Liver (tissue), 3 donors: Measurements from ENCODE around the gene PSMD6.

Experiments used
- FOXA2 ChIP-seq: IDR thresholded peaks from 2 replicates; pipeline ENCODE4 v1.6.1; 2016; ENCODE audit warnings: antibody characterized with exemption
- GABPA ChIP-seq, 2 donors: IDR thresholded peaks in 1 of 2; conservative IDR thresholded peaks in 1 of 2; 2 replicates each; pipeline ENCODE4 v1.6.1; 2016; ENCODE audit warnings: antibody characterized with exemption in 2 of 2, mild to moderate bottlenecking in 1 of 2, moderate library complexity in 1 of 2
- HNF4A ChIP-seq, 2 donors: conservative IDR thresholded peaks; 2 replicates each; pipeline ENCODE4 v1.6.1; 2016; ENCODE audit warnings: antibody characterized with exemption in 2 of 2, mild to moderate bottlenecking in 2 of 2
- HNF4G ChIP-seq: IDR thresholded peaks from 2 replicates; pipeline ENCODE4 v1.6.1; 2016; ENCODE audit warnings: antibody characterized with exemption
- JUND ChIP-seq, 2 donors: IDR thresholded peaks; 2 replicates each; pipeline ENCODE4 v1.6.1; 2016; ENCODE audit warnings: antibody characterized with exemption in 2 of 2
- RAD21 ChIP-seq, 2 donors: IDR thresholded peaks; 2 replicates each; pipeline ENCODE4 v1.6.1; 2016; ENCODE audit warnings: antibody characterized with exemption in 2 of 2, mild to moderate bottlenecking in 2 of 2
- SP1 ChIP-seq: IDR thresholded peaks from 2 replicates; pipeline ENCODE4 v1.6.1; 2018; ENCODE audit warnings: antibody characterized with exemption, mild to moderate bottlenecking
- TAF1 ChIP-seq: conservative IDR thresholded peaks from 2 replicates; pipeline ENCODE4 v1.6.1; 2016; ENCODE audit warnings: antibody characterized with exemption, mild to moderate bottlenecking
- YY1 ChIP-seq: IDR thresholded peaks from 2 replicates; pipeline ENCODE4 v1.6.1; 2016; ENCODE audit warnings: antibody characterized with exemption, mild to moderate bottlenecking
- TF ChIP-seq, protein P1 (sequence below): fragments of 150-350 bp; IDR thresholded peaks from 2 replicates; pipeline ENCODE4 v1.5.1; 2017; ENCODE audit warnings: improper control_type of control experiment, low read depth, low read length; ENCODE audit not compliant: missing input control
- TF ChIP-seq, protein P2 (sequence below): IDR thresholded peaks from 2 replicates; pipeline ENCODE4 v1.6.1; 2016; ENCODE audit warnings: antibody characterized with exemption, mild to moderate bottlenecking
- TF ChIP-seq, protein P3 (sequence below): IDR thresholded peaks from 2 replicates; pipeline ENCODE4 v1.6.1; 2016; ENCODE audit warnings: antibody characterized with exemption
- TF ChIP-seq, protein P4 (sequence below): IDR thresholded peaks from 2 replicates; pipeline ENCODE4 v1.6.1; 2016; ENCODE audit warnings: antibody characterized with exemption
- donor health status: healthy.
- donor health status: healthy.

DNA sequence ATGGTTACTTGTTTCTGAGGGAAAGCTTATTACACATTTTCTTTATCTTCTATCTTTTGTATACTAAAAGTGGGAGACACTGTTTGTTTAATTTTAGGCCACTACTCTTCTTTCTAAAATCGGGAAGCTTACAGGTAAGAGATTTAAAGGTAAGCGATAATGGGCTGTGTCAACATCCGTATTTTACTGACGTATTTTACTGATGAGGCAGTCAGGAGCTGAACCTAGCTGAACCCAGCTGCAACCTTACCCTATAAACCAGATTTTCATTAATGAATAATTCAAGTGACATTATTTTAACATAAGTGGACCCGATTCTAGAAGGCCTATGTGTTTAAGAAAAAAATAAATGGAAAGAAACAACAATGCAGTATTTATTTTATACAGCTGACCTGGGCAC, 13.1 kb downstream of the PSMD6 start:
- TF ChIP-seq, protein P1, sequence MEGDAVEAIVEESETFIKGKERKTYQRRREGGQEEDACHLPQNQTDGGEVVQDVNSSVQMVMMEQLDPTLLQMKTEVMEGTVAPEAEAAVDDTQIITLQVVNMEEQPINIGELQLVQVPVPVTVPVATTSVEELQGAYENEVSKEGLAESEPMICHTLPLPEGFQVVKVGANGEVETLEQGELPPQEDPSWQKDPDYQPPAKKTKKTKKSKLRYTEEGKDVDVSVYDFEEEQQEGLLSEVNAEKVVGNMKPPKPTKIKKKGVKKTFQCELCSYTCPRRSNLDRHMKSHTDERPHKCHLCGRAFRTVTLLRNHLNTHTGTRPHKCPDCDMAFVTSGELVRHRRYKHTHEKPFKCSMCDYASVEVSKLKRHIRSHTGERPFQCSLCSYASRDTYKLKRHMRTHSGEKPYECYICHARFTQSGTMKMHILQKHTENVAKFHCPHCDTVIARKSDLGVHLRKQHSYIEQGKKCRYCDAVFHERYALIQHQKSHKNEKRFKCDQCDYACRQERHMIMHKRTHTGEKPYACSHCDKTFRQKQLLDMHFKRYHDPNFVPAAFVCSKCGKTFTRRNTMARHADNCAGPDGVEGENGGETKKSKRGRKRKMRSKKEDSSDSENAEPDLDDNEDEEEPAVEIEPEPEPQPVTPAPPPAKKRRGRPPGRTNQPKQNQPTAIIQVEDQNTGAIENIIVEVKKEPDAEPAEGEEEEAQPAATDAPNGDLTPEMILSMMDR = no peak
- TF ChIP-seq HNF4G = no peak
- no peak for TF ChIP-seq RAD21 (IDR thresholded peaks at IDR 0.05)
- TF ChIP-seq, protein P2, sequence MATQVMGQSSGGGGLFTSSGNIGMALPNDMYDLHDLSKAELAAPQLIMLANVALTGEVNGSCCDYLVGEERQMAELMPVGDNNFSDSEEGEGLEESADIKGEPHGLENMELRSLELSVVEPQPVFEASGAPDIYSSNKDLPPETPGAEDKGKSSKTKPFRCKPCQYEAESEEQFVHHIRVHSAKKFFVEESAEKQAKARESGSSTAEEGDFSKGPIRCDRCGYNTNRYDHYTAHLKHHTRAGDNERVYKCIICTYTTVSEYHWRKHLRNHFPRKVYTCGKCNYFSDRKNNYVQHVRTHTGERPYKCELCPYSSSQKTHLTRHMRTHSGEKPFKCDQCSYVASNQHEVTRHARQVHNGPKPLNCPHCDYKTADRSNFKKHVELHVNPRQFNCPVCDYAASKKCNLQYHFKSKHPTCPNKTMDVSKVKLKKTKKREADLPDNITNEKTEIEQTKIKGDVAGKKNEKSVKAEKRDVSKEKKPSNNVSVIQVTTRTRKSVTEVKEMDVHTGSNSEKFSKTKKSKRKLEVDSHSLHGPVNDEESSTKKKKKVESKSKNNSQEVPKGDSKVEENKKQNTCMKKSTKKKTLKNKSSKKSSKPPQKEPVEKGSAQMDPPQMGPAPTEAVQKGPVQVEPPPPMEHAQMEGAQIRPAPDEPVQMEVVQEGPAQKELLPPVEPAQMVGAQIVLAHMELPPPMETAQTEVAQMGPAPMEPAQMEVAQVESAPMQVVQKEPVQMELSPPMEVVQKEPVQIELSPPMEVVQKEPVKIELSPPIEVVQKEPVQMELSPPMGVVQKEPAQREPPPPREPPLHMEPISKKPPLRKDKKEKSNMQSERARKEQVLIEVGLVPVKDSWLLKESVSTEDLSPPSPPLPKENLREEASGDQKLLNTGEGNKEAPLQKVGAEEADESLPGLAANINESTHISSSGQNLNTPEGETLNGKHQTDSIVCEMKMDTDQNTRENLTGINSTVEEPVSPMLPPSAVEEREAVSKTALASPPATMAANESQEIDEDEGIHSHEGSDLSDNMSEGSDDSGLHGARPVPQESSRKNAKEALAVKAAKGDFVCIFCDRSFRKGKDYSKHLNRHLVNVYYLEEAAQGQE = no peak
- no peak for TF ChIP-seq HNF4A (conservative IDR thresholded peaks at IDR 0.05)
- TF ChIP-seq TAF1 = no peak
- no peak for TF ChIP-seq YY1
- TF ChIP-seq, protein P3, sequence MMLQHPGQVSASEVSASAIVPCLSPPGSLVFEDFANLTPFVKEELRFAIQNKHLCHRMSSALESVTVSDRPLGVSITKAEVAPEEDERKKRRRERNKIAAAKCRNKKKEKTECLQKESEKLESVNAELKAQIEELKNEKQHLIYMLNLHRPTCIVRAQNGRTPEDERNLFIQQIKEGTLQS = no peak
- no peak for TF ChIP-seq FOXA2
- no peak for TF ChIP-seq JUND (IDR thresholded peaks at IDR 0.05)
- no peak for TF ChIP-seq SP1
- TF ChIP-seq, protein P4, sequence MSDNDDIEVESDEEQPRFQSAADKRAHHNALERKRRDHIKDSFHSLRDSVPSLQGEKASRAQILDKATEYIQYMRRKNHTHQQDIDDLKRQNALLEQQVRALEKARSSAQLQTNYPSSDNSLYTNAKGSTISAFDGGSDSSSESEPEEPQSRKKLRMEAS = no peak
- no peak for TF ChIP-seq GABPA (IDR thresholded peaks at IDR 0.05 in 1 of 2, conservative IDR thresholded peaks at IDR 0.05 in 1 of 2)
